ENCODE data around the gene IQCM. TPM values are rescaled to one million over a fixed set of nuclear protein-coding genes. Genes with fewer than 3 reads are reported as not detected.
A peak's percentile ranks its signal among the peaks of the same experiment; 100 is the strongest.

The IQCM gene
- total RNA-seq, 1 experiment from 2014 or later: 0.11 TPM

DNA sequence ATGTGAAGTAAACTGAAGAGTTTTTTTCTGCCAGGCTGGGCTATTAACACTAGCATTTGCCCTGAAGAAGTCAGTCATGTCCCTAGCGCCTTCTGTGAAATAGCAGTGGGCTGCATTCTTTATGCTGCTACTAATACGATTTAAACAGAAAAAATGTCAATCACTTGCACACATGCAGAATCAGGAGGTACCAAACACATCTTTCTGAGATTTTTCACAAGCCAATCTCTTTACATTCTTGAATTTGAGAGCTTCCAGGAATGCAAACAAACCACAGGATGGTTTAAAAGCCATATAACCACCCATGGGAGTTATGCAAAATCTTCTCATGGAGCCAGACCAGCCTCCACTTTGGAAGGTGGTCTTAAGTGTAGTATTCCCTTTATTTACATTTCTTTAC, 220.1 kb downstream of the IQCM start:
- DNase-seq (ENCODE audit: low spot score) (no peak), ATAC-seq (peak; percentile 48; the same call in 1 of the 2 replicates)
- H3K36me3 Mint-ChIP-seq: peaks cover 3% of the 10 kb centered on the region; the same call in 1 of the 2 replicates
- no peak overlapping the region for H3K4me3 Mint-ChIP-seq
- no peak for TF ChIP-seq GRHL2 (CRISPR knock-in tag; IDR thresholded peaks at IDR 0.05; ENCODE audit: insufficient replicate concordance, severe bottlenecking)
- no peak for TF ChIP-seq SMAD3 (CRISPR knock-in tag; IDR thresholded peaks at IDR 0.05; ENCODE audit: borderline replicate concordance)
- no peak for TF ChIP-seq HMGA2 (CRISPR knock-in tag; IDR thresholded peaks at IDR 0.05)
- no peak for TF ChIP-seq FOXJ3 (CRISPR knock-in tag; IDR thresholded peaks at IDR 0.05; ENCODE audit: borderline replicate concordance)
- no peak for TF ChIP-seq ZBTB21 (CRISPR knock-in tag; IDR thresholded peaks at IDR 0.05; ENCODE audit: borderline replicate concordance)
- TF ChIP-seq FOXP1 (CRISPR knock-in tag; IDR thresholded peaks at IDR 0.05; ENCODE audit: borderline replicate concordance): no peak
- no peak for TF ChIP-seq NR3C1 (CRISPR knock-in tag; conservative IDR thresholded peaks at IDR 0.05; ENCODE audit: low read depth)
- TF ChIP-seq, protein P1, sequence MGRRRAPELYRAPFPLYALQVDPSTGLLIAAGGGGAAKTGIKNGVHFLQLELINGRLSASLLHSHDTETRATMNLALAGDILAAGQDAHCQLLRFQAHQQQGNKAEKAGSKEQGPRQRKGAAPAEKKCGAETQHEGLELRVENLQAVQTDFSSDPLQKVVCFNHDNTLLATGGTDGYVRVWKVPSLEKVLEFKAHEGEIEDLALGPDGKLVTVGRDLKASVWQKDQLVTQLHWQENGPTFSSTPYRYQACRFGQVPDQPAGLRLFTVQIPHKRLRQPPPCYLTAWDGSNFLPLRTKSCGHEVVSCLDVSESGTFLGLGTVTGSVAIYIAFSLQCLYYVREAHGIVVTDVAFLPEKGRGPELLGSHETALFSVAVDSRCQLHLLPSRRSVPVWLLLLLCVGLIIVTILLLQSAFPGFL (CRISPR knock-in tag; IDR thresholded peaks at IDR 0.05; ENCODE audit: borderline replicate concordance): no peak
- ChIA-PET CTCF (no interaction called here), POLR2A (no interaction called here)
- peaks cover 3% of the 10 kb centered on the region; the same call in 1 of the 2 replicates for H3K27me3 Mint-ChIP-seq (ENCODE audit: low read depth)
- H3K27ac Mint-ChIP-seq: no peak overlapping the region
- H3K9me3 Mint-ChIP-seq: peaks cover 15% of the 10 kb centered on the region
- peaks cover 6% of the 10 kb centered on the region for H3K4me1 Mint-ChIP-seq

DNA sequence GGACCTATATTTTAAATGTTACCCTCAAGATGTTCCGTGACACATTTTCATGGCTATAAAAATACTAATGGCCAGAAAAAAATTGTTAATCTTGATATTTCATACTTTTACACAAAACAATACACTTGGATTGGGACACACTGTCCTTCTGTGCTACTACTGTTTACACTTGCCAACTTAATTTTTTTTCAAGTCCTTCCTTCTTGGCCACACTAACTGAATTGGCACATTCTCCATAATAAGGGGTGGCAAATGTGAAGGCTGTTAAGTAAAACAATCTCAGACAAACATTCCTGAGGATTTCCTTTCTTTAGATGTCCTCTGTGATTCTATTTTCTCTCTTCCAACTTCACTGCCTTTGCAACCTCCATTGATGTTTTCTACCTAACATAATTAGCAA, 225.8 kb downstream of the IQCM start:
- ATAC-seq: no peak
- no peak overlapping the region for H3K4me3 Mint-ChIP-seq
- peaks cover 15% of the 10 kb centered on the region for H3K9me3 Mint-ChIP-seq
- peaks cover 3% of the 10 kb centered on the region; the same call in 1 of the 2 replicates for H3K36me3 Mint-ChIP-seq
- DNase-seq (ENCODE audit: low spot score): no peak
- H3K27me3 Mint-ChIP-seq (ENCODE audit: low read depth): peaks cover 3% of the 10 kb centered on the region; the same call in 1 of the 2 replicates
- ChIA-PET CTCF (no interaction called here), POLR2A (no interaction called here)
- H3K27ac Mint-ChIP-seq: no peak overlapping the region
- no peaks in the 10 kb centered on the region for H3K4me1 Mint-ChIP-seq
- TF ChIP-seq, protein P2, sequence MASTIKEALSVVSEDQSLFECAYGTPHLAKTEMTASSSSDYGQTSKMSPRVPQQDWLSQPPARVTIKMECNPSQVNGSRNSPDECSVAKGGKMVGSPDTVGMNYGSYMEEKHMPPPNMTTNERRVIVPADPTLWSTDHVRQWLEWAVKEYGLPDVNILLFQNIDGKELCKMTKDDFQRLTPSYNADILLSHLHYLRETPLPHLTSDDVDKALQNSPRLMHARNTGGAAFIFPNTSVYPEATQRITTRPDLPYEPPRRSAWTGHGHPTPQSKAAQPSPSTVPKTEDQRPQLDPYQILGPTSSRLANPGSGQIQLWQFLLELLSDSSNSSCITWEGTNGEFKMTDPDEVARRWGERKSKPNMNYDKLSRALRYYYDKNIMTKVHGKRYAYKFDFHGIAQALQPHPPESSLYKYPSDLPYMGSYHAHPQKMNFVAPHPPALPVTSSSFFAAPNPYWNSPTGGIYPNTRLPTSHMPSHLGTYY (CRISPR knock-in tag; IDR thresholded peaks at IDR 0.05): no peak
- TF ChIP-seq, protein P3, sequence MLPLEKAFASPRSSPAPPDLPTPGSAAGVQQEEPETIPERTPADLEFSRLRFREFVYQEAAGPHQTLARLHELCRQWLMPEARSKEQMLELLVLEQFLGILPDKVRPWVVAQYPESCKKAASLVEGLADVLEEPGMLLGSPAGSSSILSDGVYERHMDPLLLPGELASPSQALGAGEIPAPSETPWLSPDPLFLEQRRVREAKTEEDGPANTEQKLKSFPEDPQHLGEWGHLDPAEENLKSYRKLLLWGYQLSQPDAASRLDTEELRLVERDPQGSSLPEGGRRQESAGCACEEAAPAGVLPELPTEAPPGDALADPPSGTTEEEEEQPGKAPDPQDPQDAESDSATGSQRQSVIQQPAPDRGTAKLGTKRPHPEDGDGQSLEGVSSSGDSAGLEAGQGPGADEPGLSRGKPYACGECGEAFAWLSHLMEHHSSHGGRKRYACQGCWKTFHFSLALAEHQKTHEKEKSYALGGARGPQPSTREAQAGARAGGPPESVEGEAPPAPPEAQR (CRISPR knock-in tag; IDR thresholded peaks at IDR 0.05): no peak
- TF ChIP-seq, protein P4, sequence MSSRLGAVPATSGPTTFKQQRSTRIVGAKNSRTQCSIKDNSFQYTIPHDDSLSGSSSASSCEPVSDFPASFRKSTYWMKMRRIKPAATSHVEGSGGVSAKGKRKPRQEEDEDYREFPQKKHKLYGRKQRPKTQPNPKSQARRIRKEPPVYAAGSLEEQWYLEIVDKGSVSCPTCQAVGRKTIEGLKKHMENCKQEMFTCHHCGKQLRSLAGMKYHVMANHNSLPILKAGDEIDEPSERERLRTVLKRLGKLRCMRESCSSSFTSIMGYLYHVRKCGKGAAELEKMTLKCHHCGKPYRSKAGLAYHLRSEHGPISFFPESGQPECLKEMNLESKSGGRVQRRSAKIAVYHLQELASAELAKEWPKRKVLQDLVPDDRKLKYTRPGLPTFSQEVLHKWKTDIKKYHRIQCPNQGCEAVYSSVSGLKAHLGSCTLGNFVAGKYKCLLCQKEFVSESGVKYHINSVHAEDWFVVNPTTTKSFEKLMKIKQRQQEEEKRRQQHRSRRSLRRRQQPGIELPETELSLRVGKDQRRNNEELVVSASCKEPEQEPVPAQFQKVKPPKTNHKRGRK (CRISPR knock-in tag; IDR thresholded peaks at IDR 0.05; ENCODE audit: borderline replicate concordance): no peak
- TF ChIP-seq MXD4 (CRISPR knock-in tag; IDR thresholded peaks at IDR 0.05; ENCODE audit: borderline replicate concordance) (no peak), FOXK1 (CRISPR knock-in tag; IDR thresholded peaks at IDR 0.05) (no peak), CREM (CRISPR knock-in tag; IDR thresholded peaks at IDR 0.05) (no peak)
- TF ChIP-seq, protein P5, sequence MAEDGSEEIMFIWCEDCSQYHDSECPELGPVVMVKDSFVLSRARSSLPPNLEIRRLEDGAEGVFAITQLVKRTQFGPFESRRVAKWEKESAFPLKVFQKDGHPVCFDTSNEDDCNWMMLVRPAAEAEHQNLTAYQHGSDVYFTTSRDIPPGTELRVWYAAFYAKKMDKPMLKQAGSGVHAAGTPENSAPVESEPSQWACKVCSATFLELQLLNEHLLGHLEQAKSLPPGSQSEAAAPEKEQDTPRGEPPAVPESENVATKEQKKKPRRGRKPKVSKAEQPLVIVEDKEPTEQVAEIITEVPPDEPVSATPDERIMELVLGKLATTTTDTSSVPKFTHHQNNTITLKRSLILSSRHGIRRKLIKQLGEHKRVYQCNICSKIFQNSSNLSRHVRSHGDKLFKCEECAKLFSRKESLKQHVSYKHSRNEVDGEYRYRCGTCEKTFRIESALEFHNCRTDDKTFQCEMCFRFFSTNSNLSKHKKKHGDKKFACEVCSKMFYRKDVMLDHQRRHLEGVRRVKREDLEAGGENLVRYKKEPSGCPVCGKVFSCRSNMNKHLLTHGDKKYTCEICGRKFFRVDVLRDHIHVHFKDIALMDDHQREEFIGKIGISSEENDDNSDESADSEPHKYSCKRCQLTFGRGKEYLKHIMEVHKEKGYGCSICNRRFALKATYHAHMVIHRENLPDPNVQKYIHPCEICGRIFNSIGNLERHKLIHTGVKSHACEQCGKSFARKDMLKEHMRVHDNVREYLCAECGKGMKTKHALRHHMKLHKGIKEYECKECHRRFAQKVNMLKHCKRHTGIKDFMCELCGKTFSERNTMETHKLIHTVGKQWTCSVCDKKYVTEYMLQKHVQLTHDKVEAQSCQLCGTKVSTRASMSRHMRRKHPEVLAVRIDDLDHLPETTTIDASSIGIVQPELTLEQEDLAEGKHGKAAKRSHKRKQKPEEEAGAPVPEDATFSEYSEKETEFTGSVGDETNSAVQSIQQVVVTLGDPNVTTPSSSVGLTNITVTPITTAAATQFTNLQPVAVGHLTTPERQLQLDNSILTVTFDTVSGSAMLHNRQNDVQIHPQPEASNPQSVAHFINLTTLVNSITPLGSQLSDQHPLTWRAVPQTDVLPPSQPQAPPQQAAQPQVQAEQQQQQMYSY (CRISPR knock-in tag; IDR thresholded peaks at IDR 0.05): no peak
- TF ChIP-seq, protein P6, sequence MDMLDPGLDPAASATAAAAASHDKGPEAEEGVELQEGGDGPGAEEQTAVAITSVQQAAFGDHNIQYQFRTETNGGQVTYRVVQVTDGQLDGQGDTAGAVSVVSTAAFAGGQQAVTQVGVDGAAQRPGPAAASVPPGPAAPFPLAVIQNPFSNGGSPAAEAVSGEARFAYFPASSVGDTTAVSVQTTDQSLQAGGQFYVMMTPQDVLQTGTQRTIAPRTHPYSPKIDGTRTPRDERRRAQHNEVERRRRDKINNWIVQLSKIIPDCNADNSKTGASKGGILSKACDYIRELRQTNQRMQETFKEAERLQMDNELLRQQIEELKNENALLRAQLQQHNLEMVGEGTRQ (CRISPR knock-in tag; IDR thresholded peaks at IDR 0.05): no peak
- TF ChIP-seq, protein P7, sequence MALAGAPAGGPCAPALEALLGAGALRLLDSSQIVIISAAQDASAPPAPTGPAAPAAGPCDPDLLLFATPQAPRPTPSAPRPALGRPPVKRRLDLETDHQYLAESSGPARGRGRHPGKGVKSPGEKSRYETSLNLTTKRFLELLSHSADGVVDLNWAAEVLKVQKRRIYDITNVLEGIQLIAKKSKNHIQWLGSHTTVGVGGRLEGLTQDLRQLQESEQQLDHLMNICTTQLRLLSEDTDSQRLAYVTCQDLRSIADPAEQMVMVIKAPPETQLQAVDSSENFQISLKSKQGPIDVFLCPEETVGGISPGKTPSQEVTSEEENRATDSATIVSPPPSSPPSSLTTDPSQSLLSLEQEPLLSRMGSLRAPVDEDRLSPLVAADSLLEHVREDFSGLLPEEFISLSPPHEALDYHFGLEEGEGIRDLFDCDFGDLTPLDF (CRISPR knock-in tag; IDR thresholded peaks at IDR 0.05): no peak
- TF ChIP-seq, protein P8, sequence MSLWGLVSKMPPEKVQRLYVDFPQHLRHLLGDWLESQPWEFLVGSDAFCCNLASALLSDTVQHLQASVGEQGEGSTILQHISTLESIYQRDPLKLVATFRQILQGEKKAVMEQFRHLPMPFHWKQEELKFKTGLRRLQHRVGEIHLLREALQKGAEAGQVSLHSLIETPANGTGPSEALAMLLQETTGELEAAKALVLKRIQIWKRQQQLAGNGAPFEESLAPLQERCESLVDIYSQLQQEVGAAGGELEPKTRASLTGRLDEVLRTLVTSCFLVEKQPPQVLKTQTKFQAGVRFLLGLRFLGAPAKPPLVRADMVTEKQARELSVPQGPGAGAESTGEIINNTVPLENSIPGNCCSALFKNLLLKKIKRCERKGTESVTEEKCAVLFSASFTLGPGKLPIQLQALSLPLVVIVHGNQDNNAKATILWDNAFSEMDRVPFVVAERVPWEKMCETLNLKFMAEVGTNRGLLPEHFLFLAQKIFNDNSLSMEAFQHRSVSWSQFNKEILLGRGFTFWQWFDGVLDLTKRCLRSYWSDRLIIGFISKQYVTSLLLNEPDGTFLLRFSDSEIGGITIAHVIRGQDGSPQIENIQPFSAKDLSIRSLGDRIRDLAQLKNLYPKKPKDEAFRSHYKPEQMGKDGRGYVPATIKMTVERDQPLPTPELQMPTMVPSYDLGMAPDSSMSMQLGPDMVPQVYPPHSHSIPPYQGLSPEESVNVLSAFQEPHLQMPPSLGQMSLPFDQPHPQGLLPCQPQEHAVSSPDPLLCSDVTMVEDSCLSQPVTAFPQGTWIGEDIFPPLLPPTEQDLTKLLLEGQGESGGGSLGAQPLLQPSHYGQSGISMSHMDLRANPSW (CRISPR knock-in tag; conservative IDR thresholded peaks at IDR 0.05; ENCODE audit: low read depth): no peak
- TF ChIP-seq, protein P9, sequence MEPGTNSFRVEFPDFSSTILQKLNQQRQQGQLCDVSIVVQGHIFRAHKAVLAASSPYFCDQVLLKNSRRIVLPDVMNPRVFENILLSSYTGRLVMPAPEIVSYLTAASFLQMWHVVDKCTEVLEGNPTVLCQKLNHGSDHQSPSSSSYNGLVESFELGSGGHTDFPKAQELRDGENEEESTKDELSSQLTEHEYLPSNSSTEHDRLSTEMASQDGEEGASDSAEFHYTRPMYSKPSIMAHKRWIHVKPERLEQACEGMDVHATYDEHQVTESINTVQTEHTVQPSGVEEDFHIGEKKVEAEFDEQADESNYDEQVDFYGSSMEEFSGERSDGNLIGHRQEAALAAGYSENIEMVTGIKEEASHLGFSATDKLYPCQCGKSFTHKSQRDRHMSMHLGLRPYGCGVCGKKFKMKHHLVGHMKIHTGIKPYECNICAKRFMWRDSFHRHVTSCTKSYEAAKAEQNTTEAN (CRISPR knock-in tag; IDR thresholded peaks at IDR 0.05): no peak
